Activated B cell treated with CpG ODN at 0.5 μM for 24 hours (primary cell): ENCODE results near the gene RAPGEF2. TPM values are rescaled to one million over a fixed set of nuclear protein-coding genes. Genes with fewer than 3 reads are reported as not detected.

Source experiments
- ATAC-seq: fragments of 200-7000 bp; cut with Tn5 transposase; one replicate; pipeline ENCODE4 v1.10.0; 2021; ENCODE audit warnings: low read depth, mild to moderate bottlenecking, moderate library complexity
- CTCF ChIA-PET: fragments of 350-600 bp; sonication (Branson Sonifier 250); formaldehyde crosslinking; loops from one replicate; lab custom pipeline; 2021; ENCODE audit warnings: antibody characterized with exemption; lab: Charles Lee
- POLR2A ChIA-PET: fragments of 350-600 bp; sonication (Branson Sonifier 250); formaldehyde crosslinking; loops from one replicate; lab custom pipeline; 2021; ENCODE audit warnings: antibody characterized with exemption; lab: Charles Lee
- DNase-seq: peaks from one replicate; pipeline ENCODE4 v3.0.0; 2022
- H3K27ac Mint-ChIP-seq: one replicate; pipeline ENCODE4 v1.8.0; 2020; ENCODE audit warnings: mixed read lengths
- H3K27me3 Mint-ChIP-seq: one replicate; pipeline ENCODE4 v1.8.0; 2021; ENCODE audit warnings: mixed read lengths
- H3K36me3 Mint-ChIP-seq: one replicate; pipeline ENCODE4 v1.8.0; 2021; ENCODE audit warnings: low read depth, mixed read lengths
- H3K4me1 Mint-ChIP-seq: one replicate; pipeline ENCODE4 v1.8.0; 2021; ENCODE audit warnings: mixed read lengths
- H3K4me3 Mint-ChIP-seq: one replicate; pipeline ENCODE4 v1.8.0; 2020; ENCODE audit warnings: mild to moderate bottlenecking, mixed read lengths
- H3K9me3 Mint-ChIP-seq: one replicate; pipeline ENCODE4 v1.8.0; 2020; ENCODE audit warnings: mixed read lengths
- intact Hi-C: fragments of 100-400 bp; cut with micrococcal nuclease; formaldehyde crosslinking; loops from one replicate; pipeline ENCODE4 v1.15.1; 2024
- total RNA-seq: library from RNA; stranded (reverse); gene quantifications from 2 replicates; pipeline ENCODE4 v1.2.3, GENCODE V29; 2022
- TF ChIP-seq, protein P1 (sequence below): fragments of 200-600 bp; IDR thresholded peaks from one replicate; pipeline ENCODE4 v1.8.0; 2022; ENCODE audit warnings: antibody characterized with exemption, mild to moderate bottlenecking

RAPGEF2 gene
- total RNA-seq, 1 donor from 2014 or later: 22.9 TPM

DNA sequence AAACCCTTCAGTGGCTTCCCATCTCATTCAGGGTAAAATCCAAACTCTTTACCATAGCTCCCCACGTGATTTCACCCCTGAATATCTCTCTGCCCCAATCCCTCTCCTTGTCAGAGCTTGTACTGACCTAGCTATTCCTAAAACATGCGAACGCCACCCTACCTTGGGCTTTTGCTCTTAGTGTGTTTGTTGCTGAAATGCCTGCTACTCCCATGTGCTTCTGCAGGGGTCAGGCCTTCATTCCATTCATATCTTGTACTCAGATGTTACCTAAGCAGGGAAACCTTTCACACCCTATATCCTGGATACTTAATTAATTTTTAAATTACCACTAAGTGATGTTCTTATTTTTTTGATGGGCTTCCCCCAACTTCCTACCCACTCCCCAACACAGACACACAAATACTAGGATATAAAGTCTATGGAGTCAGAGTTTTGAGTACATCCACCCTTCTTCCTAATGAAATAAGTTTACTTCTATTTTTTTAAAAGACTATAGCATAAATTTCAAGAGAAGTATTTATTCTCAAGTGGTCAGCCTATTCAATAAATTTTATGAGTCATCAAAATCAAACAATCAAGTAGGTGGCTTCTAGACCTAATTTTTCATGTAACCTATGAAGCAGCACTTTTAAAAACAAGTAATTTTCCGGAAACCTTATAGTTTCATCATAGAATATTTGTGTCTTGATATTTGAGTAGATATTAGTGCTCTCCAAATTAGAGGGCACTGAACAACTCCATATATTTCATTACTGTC lies 189.4 kb downstream of the RAPGEF2 start:
- ChIA-PET CTCF (no interaction called here), POLR2A (no interaction called here)
- Mint-ChIP-seq H3K27ac (no peak overlapping the region), H3K4me1 (peaks cover 1% of the 10 kb centered on the region), H3K36me3 (no peaks in the 10 kb centered on the region), H3K9me3 (no peaks in the 10 kb centered on the region), H3K27me3 (no peaks in the 10 kb centered on the region), H3K4me3 (no peak overlapping the region)
- no peak for DNase-seq
- intact Hi-C loops: no loop called here
- no peak for ATAC-seq
- TF ChIP-seq, protein P1, sequence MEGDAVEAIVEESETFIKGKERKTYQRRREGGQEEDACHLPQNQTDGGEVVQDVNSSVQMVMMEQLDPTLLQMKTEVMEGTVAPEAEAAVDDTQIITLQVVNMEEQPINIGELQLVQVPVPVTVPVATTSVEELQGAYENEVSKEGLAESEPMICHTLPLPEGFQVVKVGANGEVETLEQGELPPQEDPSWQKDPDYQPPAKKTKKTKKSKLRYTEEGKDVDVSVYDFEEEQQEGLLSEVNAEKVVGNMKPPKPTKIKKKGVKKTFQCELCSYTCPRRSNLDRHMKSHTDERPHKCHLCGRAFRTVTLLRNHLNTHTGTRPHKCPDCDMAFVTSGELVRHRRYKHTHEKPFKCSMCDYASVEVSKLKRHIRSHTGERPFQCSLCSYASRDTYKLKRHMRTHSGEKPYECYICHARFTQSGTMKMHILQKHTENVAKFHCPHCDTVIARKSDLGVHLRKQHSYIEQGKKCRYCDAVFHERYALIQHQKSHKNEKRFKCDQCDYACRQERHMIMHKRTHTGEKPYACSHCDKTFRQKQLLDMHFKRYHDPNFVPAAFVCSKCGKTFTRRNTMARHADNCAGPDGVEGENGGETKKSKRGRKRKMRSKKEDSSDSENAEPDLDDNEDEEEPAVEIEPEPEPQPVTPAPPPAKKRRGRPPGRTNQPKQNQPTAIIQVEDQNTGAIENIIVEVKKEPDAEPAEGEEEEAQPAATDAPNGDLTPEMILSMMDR: no peak

- peaks cover 1% of the 10 kb centered on the region for H3K4me1 Mint-ChIP-seq
These were observed 191.1 kb downstream of the RAPGEF2 start for GRCh38 chr4:159293811-159294515.

GRCh38 chr4:159296061-159296460 lies 193.2 kb downstream of the RAPGEF2 start:
- POLR2A ChIA-PET: no interaction called here
- Mint-ChIP-seq H3K9me3 (no peaks in the 10 kb centered on the region), H3K4me3 (no peak overlapping the region), H3K27ac (no peak overlapping the region), H3K36me3 (no peaks in the 10 kb centered on the region), H3K27me3 (no peaks in the 10 kb centered on the region), H3K4me1 (peaks cover 1% of the 10 kb centered on the region)
- intact Hi-C loops: no loop called here
- TF ChIP-seq, protein P1: no peak
- CTCF ChIA-PET: no interaction called here
- no peak for ATAC-seq
- DNase-seq: no peak

More at GRCh38 chr4:159293811-159294515, 191.1 kb downstream of the RAPGEF2 start:
- POLR2A ChIA-PET: no interaction called here
- CTCF ChIA-PET: no interaction called here
- intact Hi-C loops: no loop called here
- Mint-ChIP-seq H3K36me3 (no peaks in the 10 kb centered on the region), H3K4me3 (no peak overlapping the region), H3K27ac (no peak overlapping the region), H3K27me3 (no peaks in the 10 kb centered on the region), H3K9me3 (no peaks in the 10 kb centered on the region)
- TF ChIP-seq, protein P1: no peak
- ATAC-seq (no peak), DNase-seq (no peak)

GRCh38 chr4:159297091-159297490 lies 194.2 kb downstream of the RAPGEF2 start:
- DNase-seq: no peak
- H3K4me1 Mint-ChIP-seq: peaks cover 1% of the 10 kb centered on the region
- H3K27me3 Mint-ChIP-seq: no peaks in the 10 kb centered on the region
- H3K27ac Mint-ChIP-seq: no peak overlapping the region
- intact Hi-C loops: no loop called here
- H3K4me3 Mint-ChIP-seq: no peak overlapping the region
- POLR2A ChIA-PET: no interaction called here
- H3K36me3 Mint-ChIP-seq: no peaks in the 10 kb centered on the region
- no peak for ATAC-seq
- no peaks in the 10 kb centered on the region for H3K9me3 Mint-ChIP-seq
- TF ChIP-seq, protein P1: no peak
- CTCF ChIA-PET: no interaction called here

- no peak for ATAC-seq
- TF ChIP-seq, protein P1: no peak
- H3K27me3 Mint-ChIP-seq: no peaks in the 10 kb centered on the region
- no peak for DNase-seq
- no peak overlapping the region for H3K27ac Mint-ChIP-seq
- POLR2A ChIA-PET: no interaction called here
- H3K4me1 Mint-ChIP-seq: peaks cover 1% of the 10 kb centered on the region
- CTCF ChIA-PET: no interaction called here
- no peaks in the 10 kb centered on the region for H3K9me3 Mint-ChIP-seq
- intact Hi-C loops: no loop called here
- no peaks in the 10 kb centered on the region for H3K36me3 Mint-ChIP-seq
- no peak overlapping the region for H3K4me3 Mint-ChIP-seq
These were observed 195.6 kb downstream of the RAPGEF2 start for GRCh38 chr4:159298502-159298901.
